H7 (cell line): ENCODE data around the gene AFP. TPM values are rescaled to one million over a fixed set of nuclear protein-coding genes. Genes with fewer than 3 reads are reported as not detected.
"Not testable (repeated sequence)": the region's sequence is repeated elsewhere in the genome, so short reads cannot be mapped to it uniquely, and the experiment has no call there.

ENCODE experiments used
- DNase-seq: peaks from one replicate; pipeline ENCODE4 v3.0.0; 2012
- H3K27me3 ChIP-seq: 2 replicates; pipeline ENCODE4 v1.6.0; 2011; ENCODE audit warnings: mild to moderate bottlenecking, low read length; ENCODE audit not compliant: control insufficient read depth, insufficient read depth
- H3K36me3 ChIP-seq: replicated peaks from 2 replicates; pipeline ENCODE4 v1.5.1; 2011; ENCODE audit warnings: low read length; ENCODE audit not compliant: control insufficient read depth, insufficient read depth
- H3K4me3 ChIP-seq: 2 replicates; pipeline ENCODE4 v1.5.1; 2011; ENCODE audit warnings: low read depth, mild to moderate bottlenecking, control low read depth, low read length, moderate library complexity; ENCODE audit not compliant: insufficient read depth
- total RNA-seq: library from RNA; depleted of rRNA; stranded (reverse); fragments of >200 nt; shearing (Covaris generic); gene quantifications from 2 replicates; pipeline ENCODE4 v1.2.3, GENCODE V29; 2014; rRNA removed

Gene AFP
- total RNA-seq: 4.2 and 5.4 TPM in 2 replicates

DNA sequence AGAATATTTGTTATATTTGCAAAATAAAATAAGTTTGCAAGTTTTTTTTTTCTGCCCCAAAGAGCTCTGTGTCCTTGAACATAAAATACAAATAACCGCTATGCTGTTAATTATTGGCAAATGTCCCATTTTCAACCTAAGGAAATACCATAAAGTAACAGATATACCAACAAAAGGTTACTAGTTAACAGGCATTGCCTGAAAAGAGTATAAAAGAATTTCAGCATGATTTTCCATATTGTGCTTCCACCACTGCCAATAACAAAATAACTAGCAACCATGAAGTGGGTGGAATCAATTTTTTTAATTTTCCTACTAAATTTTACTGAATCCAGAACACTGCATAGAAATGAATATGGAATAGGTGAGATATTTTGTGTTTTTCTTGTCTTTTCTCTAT, at the start of gene AFP:
AFP (plus strand) TSS at position 238 of the 400 bp plus-strand sequence; CDS start at position 280, 42 bp downstream.
- no peak within 1 kb of the TSS for H3K4me3 ChIP-seq
- no peaks in the 10 kb centered on the region for H3K27me3 ChIP-seq
- no peak for DNase-seq
- no peaks in the 10 kb centered on the region for H3K36me3 ChIP-seq

GRCh38 chr4:73387552-73387951, 48.5 kb upstream of the AFP start:
- DNase-seq: no peak
- Histone ChIP-seq H3K27me3 (no peaks in the 10 kb centered on the region), H3K4me3 (no peak overlapping the region), H3K36me3 (no peaks in the 10 kb centered on the region)

GRCh38 chr4:73388887-73389286, 47.1 kb upstream of the AFP start:
- H3K27me3 ChIP-seq: no peaks in the 10 kb centered on the region
- H3K4me3 ChIP-seq: no peak overlapping the region
- DNase-seq: no peak
- H3K36me3 ChIP-seq: no peaks in the 10 kb centered on the region

DNA sequence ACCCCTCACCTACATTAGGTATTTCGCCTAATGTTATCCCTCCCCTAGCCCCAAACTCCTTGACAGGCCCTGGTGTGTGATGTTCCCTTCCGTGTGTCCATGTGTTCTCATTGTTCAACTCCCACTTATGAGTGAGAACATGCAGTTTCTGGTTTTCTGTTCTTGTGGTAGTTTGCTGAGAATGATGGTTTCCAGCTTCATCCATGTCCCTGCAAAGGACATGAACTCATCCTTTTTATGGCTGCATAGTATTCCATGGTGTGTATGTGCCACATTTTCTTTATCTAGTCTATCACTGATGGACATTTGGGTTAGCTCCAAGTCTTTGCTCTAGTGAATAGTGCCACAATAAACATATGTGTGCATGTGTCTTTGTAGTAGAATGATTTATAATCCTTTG, 46.4 kb upstream of the AFP start:
- not testable (repeated sequence) for H3K4me3 ChIP-seq, H3K27me3 ChIP-seq, DNase-seq, H3K36me3 ChIP-seq

DNA sequence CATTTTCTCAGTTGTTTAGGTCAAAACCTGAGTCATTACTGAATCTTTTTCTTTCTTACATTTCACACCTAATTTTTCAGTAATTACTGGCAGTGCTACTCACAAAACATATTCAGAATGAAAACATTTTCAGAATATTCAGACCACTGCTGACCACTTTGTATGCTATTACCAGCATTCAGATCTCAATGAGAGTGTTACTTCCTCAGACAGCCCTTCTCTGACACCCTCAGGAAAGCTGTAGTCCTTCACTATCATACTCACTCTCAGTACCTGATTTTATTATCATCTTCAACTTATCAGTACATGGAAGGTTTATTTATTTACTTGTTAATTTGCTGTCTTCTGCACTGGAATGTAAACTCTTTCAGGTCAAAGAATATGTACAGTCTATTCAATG, 44.2 kb upstream of the AFP start:
- no peak for DNase-seq
- no peaks in the 10 kb centered on the region for H3K36me3 ChIP-seq
- no peaks in the 10 kb centered on the region for H3K27me3 ChIP-seq
- no peak overlapping the region for H3K4me3 ChIP-seq

DNA sequence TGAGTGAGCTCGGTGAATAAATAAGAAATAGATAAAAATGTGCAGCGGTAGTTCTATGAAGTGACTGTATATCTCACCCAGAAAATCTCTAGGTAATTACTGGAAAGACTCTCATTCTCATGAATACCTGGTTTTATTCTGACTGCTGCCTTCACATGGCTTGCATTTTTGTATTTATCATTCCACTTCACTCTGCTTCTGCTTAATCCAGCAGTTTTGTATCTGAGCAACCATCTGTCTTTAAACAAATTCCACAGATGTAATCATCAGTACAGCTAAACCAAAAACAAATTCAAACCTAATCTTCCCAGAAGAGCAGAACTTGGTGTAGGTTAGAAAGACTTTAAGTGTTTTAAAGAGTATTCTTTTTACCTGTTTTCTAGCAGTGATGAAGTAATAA, 43.1 kb upstream of the AFP start:
- Histone ChIP-seq H3K4me3 (no peak overlapping the region), H3K36me3 (no peaks in the 10 kb centered on the region), H3K27me3 (no peaks in the 10 kb centered on the region)
- no peak for DNase-seq

GRCh38 chr4:73396304-73396703, 39.7 kb upstream of the AFP start:
- no peak overlapping the region for H3K4me3 ChIP-seq
- no peak for DNase-seq
- H3K27me3 ChIP-seq: no peaks in the 10 kb centered on the region
- H3K36me3 ChIP-seq: no peaks in the 10 kb centered on the region

DNA sequence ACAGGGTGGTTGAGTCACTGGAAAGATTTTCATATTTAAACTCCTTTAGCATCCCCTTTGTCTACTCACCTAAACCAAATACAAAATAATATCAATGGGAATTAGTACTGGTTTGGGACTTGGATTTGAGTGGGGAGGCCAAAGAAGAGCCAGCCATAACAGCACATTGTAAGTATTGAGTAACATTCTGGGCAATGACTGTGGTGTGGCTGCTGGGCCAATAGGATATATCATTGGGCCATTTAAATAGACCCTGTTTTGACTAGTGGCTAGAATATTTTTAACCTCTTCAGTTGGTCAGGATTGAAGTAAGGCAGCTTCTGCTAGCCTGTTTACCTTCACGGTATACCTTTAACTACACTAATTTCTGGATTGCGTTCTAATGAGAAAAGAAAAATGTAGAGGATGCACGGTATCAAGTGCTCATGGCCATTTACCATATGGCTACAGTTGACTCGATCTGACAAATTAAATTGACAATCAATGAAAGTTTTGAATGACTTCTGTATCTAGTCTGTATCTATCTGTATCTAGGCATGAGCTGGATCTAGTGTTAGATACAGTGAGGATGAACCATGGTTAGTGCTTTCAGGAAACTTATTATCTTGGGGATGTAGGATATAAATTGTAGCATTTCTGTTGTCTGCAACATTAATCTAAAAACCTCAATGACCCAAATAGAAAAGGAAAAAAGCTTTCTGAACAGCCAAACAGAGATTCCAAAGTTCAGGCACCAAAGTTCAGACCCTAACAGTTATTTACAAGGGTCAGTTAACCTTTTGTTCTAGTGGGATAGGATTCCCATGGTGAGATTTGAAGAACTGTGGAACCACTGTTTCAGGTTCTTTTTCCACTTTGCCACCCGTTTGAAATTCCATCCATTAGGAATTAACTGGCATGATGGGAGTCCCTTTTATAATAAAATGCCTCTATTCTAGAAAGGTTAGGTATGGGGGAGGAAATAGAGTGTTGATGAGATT, 38.7 kb upstream of the AFP start:
- Histone ChIP-seq H3K4me3 (no peak overlapping the region), H3K27me3 (no peaks in the 10 kb centered on the region), H3K36me3 (no peaks in the 10 kb centered on the region)
- DNase-seq: no peak

- no peaks in the 10 kb centered on the region for H3K36me3 ChIP-seq
- H3K4me3 ChIP-seq: no peak overlapping the region
- H3K27me3 ChIP-seq: no peaks in the 10 kb centered on the region
- DNase-seq: no peak
These were observed 34.6 kb upstream of the AFP start for GRCh38 chr4:73401412-73401811.

DNA sequence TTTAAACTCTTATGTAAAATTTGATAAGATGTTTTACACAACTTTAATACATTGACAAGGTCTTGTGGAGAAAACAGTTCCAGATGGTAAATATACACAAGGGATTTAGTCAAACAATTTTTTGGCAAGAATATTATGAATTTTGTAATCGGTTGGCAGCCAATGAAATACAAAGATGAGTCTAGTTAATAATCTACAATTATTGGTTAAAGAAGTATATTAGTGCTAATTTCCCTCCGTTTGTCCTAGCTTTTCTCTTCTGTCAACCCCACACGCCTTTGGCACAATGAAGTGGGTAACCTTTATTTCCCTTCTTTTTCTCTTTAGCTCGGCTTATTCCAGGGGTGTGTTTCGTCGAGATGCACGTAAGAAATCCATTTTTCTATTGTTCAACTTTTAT, 32.0 kb upstream of the AFP start, which contains the start of gene ALB:
ALB (plus strand) TSS at position 246 of the 400 bp plus-strand sequence; CDS start at position 287, 41 bp downstream.
- Histone ChIP-seq H3K36me3 (no peaks in the 10 kb centered on the region), H3K4me3 (no peak within 1 kb of the TSS), H3K27me3 (no peaks in the 10 kb centered on the region)
- no peak for DNase-seq

DNA sequence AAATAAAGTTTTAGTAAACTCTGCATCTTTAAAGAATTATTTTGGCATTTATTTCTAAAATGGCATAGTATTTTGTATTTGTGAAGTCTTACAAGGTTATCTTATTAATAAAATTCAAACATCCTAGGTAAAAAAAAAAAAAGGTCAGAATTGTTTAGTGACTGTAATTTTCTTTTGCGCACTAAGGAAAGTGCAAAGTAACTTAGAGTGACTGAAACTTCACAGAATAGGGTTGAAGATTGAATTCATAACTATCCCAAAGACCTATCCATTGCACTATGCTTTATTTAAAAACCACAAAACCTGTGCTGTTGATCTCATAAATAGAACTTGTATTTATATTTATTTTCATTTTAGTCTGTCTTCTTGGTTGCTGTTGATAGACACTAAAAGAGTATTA, 31.6 kb upstream of the AFP start:
- Histone ChIP-seq H3K4me3 (no peak overlapping the region), H3K36me3 (no peaks in the 10 kb centered on the region), H3K27me3 (no peaks in the 10 kb centered on the region)
- DNase-seq: no peak

GRCh38 chr4:73405138-73405537, 30.9 kb upstream of the AFP start:
- H3K27me3 ChIP-seq: no peaks in the 10 kb centered on the region
- no peak for DNase-seq
- H3K4me3 ChIP-seq: no peak overlapping the region
- no peaks in the 10 kb centered on the region for H3K36me3 ChIP-seq

- no peak for DNase-seq
- Histone ChIP-seq H3K27me3 (no peaks in the 10 kb centered on the region), H3K36me3 (no peaks in the 10 kb centered on the region), H3K4me3 (no peak overlapping the region)
These were observed 29.5 kb upstream of the AFP start for GRCh38 chr4:73406548-73406875.

GRCh38 chr4:73407227-73407673, 28.8 kb upstream of the AFP start:
- no peak overlapping the region for H3K4me3 ChIP-seq
- no peaks in the 10 kb centered on the region for H3K27me3 ChIP-seq
- H3K36me3 ChIP-seq: no peaks in the 10 kb centered on the region
- DNase-seq: no peak

GRCh38 chr4:73408181-73408867, 27.7 kb upstream of the AFP start:
- DNase-seq: no peak
- Histone ChIP-seq H3K36me3 (no peaks in the 10 kb centered on the region), H3K4me3 (no peak overlapping the region), H3K27me3 (no peaks in the 10 kb centered on the region)
